Activated CD8-positive, alpha-beta T cell treated with anti-CD3 and anti-CD28 coated beads, Interleukin-2, amount 10 ng/mL, durations not matched to agents 7 days and 5 days (primary cell): ENCODE data around the gene MICALL1. TPM values are rescaled to one million over a fixed set of nuclear protein-coding genes. Genes with fewer than 3 reads are reported as not detected.

Experiments
- ATAC-seq: fragments of 150-1000 bp; cut with Tn5 transposase; one replicate; pipeline ENCODE4 v1.10.0; 2021; ENCODE audit warnings: moderate library complexity
- CTCF ChIA-PET: fragments of 350-600 bp; sonication (Branson Sonifier 250); formaldehyde crosslinking; loops from one replicate; lab custom pipeline; 2021; ENCODE audit warnings: antibody characterized with exemption; lab: Charles Lee
- POLR2A ChIA-PET: fragments of 350-600 bp; sonication (Branson Sonifier 250); formaldehyde crosslinking; loops from one replicate; lab custom pipeline; 2021; ENCODE audit warnings: antibody characterized with exemption; lab: Charles Lee
- DNase-seq: peaks from one replicate; pipeline ENCODE4 v3.0.0-alpha.2; 2020
- H3K27ac Mint-ChIP-seq: one replicate; pipeline ENCODE4 v1.8.0; 2021; ENCODE audit warnings: mild to moderate bottlenecking, mixed read lengths
- H3K27me3 Mint-ChIP-seq: one replicate; pipeline ENCODE4 v1.8.0; 2021; ENCODE audit warnings: low read depth, mixed read lengths
- H3K36me3 Mint-ChIP-seq: one replicate; pipeline ENCODE4 v1.8.0; 2021; ENCODE audit warnings: low read depth, mixed read lengths
- H3K4me1 Mint-ChIP-seq: one replicate; pipeline ENCODE4 v1.8.0; 2021; ENCODE audit warnings: low read depth, mixed read lengths
- H3K4me3 Mint-ChIP-seq: one replicate; pipeline ENCODE4 v1.8.0; 2021; ENCODE audit warnings: mild to moderate bottlenecking, mixed read lengths
- H3K9me3 Mint-ChIP-seq: one replicate; pipeline ENCODE4 v1.8.0; 2022; ENCODE audit warnings: mixed read lengths; ENCODE audit not compliant: insufficient read depth
- total RNA-seq, 2 experiments: library from RNA; stranded (reverse); gene quantifications; one replicate each; pipeline ENCODE4 v1.2.3, GENCODE V29; 2021

Gene MICALL1
- total RNA-seq, 2 experiments from 2014 or later = 21.3 to 24.5 TPM

- Mint-ChIP-seq H3K4me3 (no peak overlapping the region), H3K9me3 (no peaks in the 10 kb centered on the region), H3K36me3 (peaks cover 7% of the 10 kb centered on the region), H3K27me3 (no peaks in the 10 kb centered on the region), H3K4me1 (peaks cover 8% of the 10 kb centered on the region), H3K27ac (no peak overlapping the region)
- ChIA-PET POLR2A (no interaction called here), CTCF (no interaction called here)
- ATAC-seq (no peak), DNase-seq (no peak)
These were observed 16.1 kb downstream of the MICALL1 start for GRCh38 chr22:37922191-37922590.

GRCh38 chr22:37923927-37924326 lies 17.8 kb downstream of the MICALL1 start:
- Mint-ChIP-seq H3K4me1 (peaks cover 5% of the 10 kb centered on the region), H3K36me3 (peaks cover 11% of the 10 kb centered on the region), H3K4me3 (no peak overlapping the region), H3K9me3 (no peaks in the 10 kb centered on the region), H3K27ac (no peak overlapping the region), H3K27me3 (no peaks in the 10 kb centered on the region)
- ChIA-PET POLR2A (no interaction called here), CTCF (interaction anchor here (0.6 to 1.1 kb wide), 4 partner anchors 8 to 61 kb away, joined by 3 to 5 read pairs (median 3); no protein-coding TSS in a partner anchor)
- DNase-seq (no peak), ATAC-seq (no peak)

- Mint-ChIP-seq H3K4me1 (peaks cover 5% of the 10 kb centered on the region), H3K27ac (no peak overlapping the region), H3K36me3 (peaks cover 14% of the 10 kb centered on the region), H3K9me3 (no peaks in the 10 kb centered on the region), H3K4me3 (no peak overlapping the region), H3K27me3 (no peaks in the 10 kb centered on the region)
- no peak for DNase-seq
- ATAC-seq = no peak
- ChIA-PET CTCF (interaction anchor here (0.6 to 1.1 kb wide), 2 partner anchors 10 to 39 kb away, joined by 3 to 5 read pairs; no protein-coding TSS in a partner anchor), POLR2A (no interaction called here)
These were observed 18.4 kb downstream of the MICALL1 start for GRCh38 chr22:37924386-37925065.

- H3K27me3 Mint-ChIP-seq = no peaks in the 10 kb centered on the region
- ATAC-seq = no peak
- peaks cover under 1% of the 10 kb centered on the region for H3K4me1 Mint-ChIP-seq
- no peak overlapping the region for H3K27ac Mint-ChIP-seq
- no peak overlapping the region for H3K4me3 Mint-ChIP-seq
- H3K9me3 Mint-ChIP-seq = no peaks in the 10 kb centered on the region
- H3K36me3 Mint-ChIP-seq = peaks cover 10% of the 10 kb centered on the region
- ChIA-PET CTCF (no interaction called here), POLR2A (interaction anchor here (1.3 kb wide), 1 partner anchor 29 kb away, joined by 4 read pairs; no protein-coding TSS in a partner anchor)
- DNase-seq = no peak
These were observed 19.2 kb downstream of the MICALL1 start for GRCh38 chr22:37925330-37925729.

- CTCF ChIA-PET = no interaction called here
- no peak for ATAC-seq
- H3K36me3 Mint-ChIP-seq = peaks cover 10% of the 10 kb centered on the region
These were observed 19.7 kb downstream of the MICALL1 start for GRCh38 chr22:37925767-37926166.

GRCh38 chr22:37926358-37926757 lies 20.3 kb downstream of the MICALL1 start:
- ATAC-seq = no peak
- Mint-ChIP-seq H3K36me3 (peaks cover 10% of the 10 kb centered on the region), H3K4me1 (peaks cover 4% of the 10 kb centered on the region), H3K4me3 (no peak overlapping the region), H3K9me3 (no peaks in the 10 kb centered on the region), H3K27ac (no peak overlapping the region), H3K27me3 (no peaks in the 10 kb centered on the region)
- ChIA-PET POLR2A (interaction anchor here (1.3 kb wide), 1 partner anchor 30 kb away, joined by 4 read pairs; no protein-coding TSS in a partner anchor), CTCF (no interaction called here)
- no peak for DNase-seq

More at GRCh38 chr22:37925767-37926166, 19.7 kb downstream of the MICALL1 start:
- Mint-ChIP-seq H3K27me3 (no peaks in the 10 kb centered on the region), H3K27ac (no peak overlapping the region), H3K4me3 (no peak overlapping the region), H3K4me1 (peaks cover 4% of the 10 kb centered on the region), H3K9me3 (no peaks in the 10 kb centered on the region)
- POLR2A ChIA-PET = interaction anchor here (1.3 kb wide), 1 partner anchor 29 kb away, joined by 4 read pairs; no protein-coding TSS in a partner anchor
- no peak for DNase-seq

- no peak for DNase-seq
- no peak overlapping the region for H3K27ac Mint-ChIP-seq
- POLR2A ChIA-PET = no interaction called here
These were observed 20.9 kb downstream of the MICALL1 start for GRCh38 chr22:37926771-37927636.

GRCh38 chr22:37927637-37927936 lies 21.5 kb downstream of the MICALL1 start:
- Mint-ChIP-seq H3K4me1 (peaks cover 4% of the 10 kb centered on the region), H3K9me3 (no peaks in the 10 kb centered on the region), H3K36me3 (peaks cover 8% of the 10 kb centered on the region), H3K27me3 (no peaks in the 10 kb centered on the region), H3K4me3 (no peak overlapping the region), H3K27ac (no peak overlapping the region)
- CTCF ChIA-PET = no interaction called here
- POLR2A ChIA-PET = no interaction called here
- DNase-seq = no peak
- ATAC-seq = no peak

More at GRCh38 chr22:37926771-37927636, 20.9 kb downstream of the MICALL1 start:
- H3K9me3 Mint-ChIP-seq = no peaks in the 10 kb centered on the region
- peaks cover 4% of the 10 kb centered on the region for H3K4me1 Mint-ChIP-seq
- peaks cover 8% of the 10 kb centered on the region for H3K36me3 Mint-ChIP-seq
- CTCF ChIA-PET = no interaction called here
- no peak for ATAC-seq
- no peak overlapping the region for H3K4me3 Mint-ChIP-seq
- H3K27me3 Mint-ChIP-seq = no peaks in the 10 kb centered on the region

- ChIA-PET POLR2A (no interaction called here), CTCF (no interaction called here)
- no peak for ATAC-seq
- peaks cover 7% of the 10 kb centered on the region for H3K36me3 Mint-ChIP-seq
- H3K27ac Mint-ChIP-seq = peak overlapping the region; percentile 60
- H3K4me3 Mint-ChIP-seq = no peak overlapping the region
- DNase-seq = no peak
- peaks cover 15% of the 10 kb centered on the region for H3K4me1 Mint-ChIP-seq
- H3K9me3 Mint-ChIP-seq = no peaks in the 10 kb centered on the region
- no peaks in the 10 kb centered on the region for H3K27me3 Mint-ChIP-seq
These were observed 23.3 kb downstream of the MICALL1 start for GRCh38 chr22:37929390-37929789.

GRCh38 chr22:37930270-37930951 lies 24.3 kb downstream of the MICALL1 start:
- ATAC-seq = no peak

GRCh38 chr22:37930952-37931440 lies 24.9 kb downstream of the MICALL1 start:
- ChIA-PET POLR2A (no interaction called here), CTCF (interaction anchor here (1.2 to 1.7 kb wide), 4 partner anchors 21 to 324 kb away, joined by 3 to 7 read pairs (median 4); partner anchors contain the start of genes C22orf23 and POLR2F)
- Mint-ChIP-seq H3K4me1 (peaks cover 15% of the 10 kb centered on the region), H3K4me3 (no peak overlapping the region), H3K27me3 (no peaks in the 10 kb centered on the region), H3K27ac (no peak overlapping the region), H3K9me3 (no peaks in the 10 kb centered on the region), H3K36me3 (peaks cover 7% of the 10 kb centered on the region)
- no peak for ATAC-seq
- no peak for DNase-seq

More at GRCh38 chr22:37930270-37930951, 24.3 kb downstream of the MICALL1 start:
- H3K36me3 Mint-ChIP-seq = peaks cover 7% of the 10 kb centered on the region
- H3K27ac Mint-ChIP-seq = no peak overlapping the region
- H3K9me3 Mint-ChIP-seq = no peaks in the 10 kb centered on the region
- ChIA-PET CTCF (interaction anchor here (1.2 to 1.7 kb wide), 4 partner anchors 20 to 324 kb away, joined by 3 to 7 read pairs (median 4); partner anchors contain the start of genes C22orf23 and POLR2F), POLR2A (no interaction called here)
- no peak overlapping the region for H3K4me3 Mint-ChIP-seq
- peaks cover 15% of the 10 kb centered on the region for H3K4me1 Mint-ChIP-seq
- no peaks in the 10 kb centered on the region for H3K27me3 Mint-ChIP-seq
- DNase-seq = peak; percentile 52
